ENCODE results near the gene ISM1.

The ISM1 gene

DNA sequence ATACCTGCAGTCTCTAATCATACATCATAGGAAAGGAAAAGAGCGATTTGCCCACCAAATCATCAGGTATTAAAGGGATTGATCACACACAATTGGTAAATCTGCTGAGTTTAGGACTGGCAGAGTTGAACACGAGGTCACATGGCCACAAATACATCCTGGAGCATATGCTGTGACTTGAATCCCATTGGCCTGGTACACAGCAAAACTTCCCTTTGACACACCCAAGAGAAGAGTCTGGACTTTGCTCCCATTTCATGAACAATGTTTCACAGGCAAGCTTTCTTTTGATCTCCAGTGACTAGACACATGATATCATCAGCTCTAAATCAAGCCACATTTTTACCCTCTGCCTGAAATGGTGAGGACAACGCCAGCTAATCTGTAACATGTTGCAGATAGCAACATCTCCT, 117.9 kb downstream of the ISM1 start:
- H3K36me3 ChIP-seq (ENCODE audit: control insufficient read depth in 1 of 2, insufficient read depth in 2 of 2, low read depth in 1 of 2, low read length in 2 of 2): no peaks in the 10 kb centered on the region
- H2AFZ ChIP-seq (ENCODE audit: low read depth, low read length): no peak overlapping the region
- no peak overlapping the region for H2BK5ac ChIP-seq (ENCODE audit: low read depth, low read length, poor library complexity, severe bottlenecking)
- H3K79me1 ChIP-seq (replicated peaks; ENCODE audit: low read length, poor library complexity, severe bottlenecking): no peaks in the 10 kb centered on the region
- no peak overlapping the region for H2BK15ac ChIP-seq (ENCODE audit: low read depth, poor library complexity, severe bottlenecking)
- no peaks in the 10 kb centered on the region for H3K27me3 ChIP-seq (ENCODE audit: control insufficient read depth in 1 of 2, insufficient read depth in 1 of 2, low read length in 2 of 2)
- H2BK12ac ChIP-seq (ENCODE audit: low read length in 2 of 2): no peak overlapping the region
- WGBS: 50% methylated on average over 3 of the region's 3 CpGs
- H4K8ac ChIP-seq (ENCODE audit: low read length): no peak overlapping the region
- H3K18ac ChIP-seq (ENCODE audit: low read depth in 1 of 2, low read length in 2 of 2): no peak overlapping the region
- H3K4me2 ChIP-seq (ENCODE audit: low read length, poor library complexity, severe bottlenecking): no peak overlapping the region
- H3K23ac ChIP-seq (ENCODE audit: low read length in 2 of 2): no peak overlapping the region
- no peak overlapping the region for H2AK5ac ChIP-seq (ENCODE audit: low read length, severe bottlenecking)
- H3K27ac ChIP-seq (ENCODE audit: low read length, poor library complexity, severe bottlenecking): no peak overlapping the region
- no peak overlapping the region for H3K4ac ChIP-seq (ENCODE audit: low read depth in 1 of 2, low read length in 2 of 2)
- H4K91ac ChIP-seq (ENCODE audit: low read length): no peak overlapping the region
- no peak overlapping the region for H3K9ac ChIP-seq (ENCODE audit: low read length)
- DNase-seq: no peak
- H3K4me1 ChIP-seq (ENCODE audit: control insufficient read depth, insufficient read depth, low read depth, low read length): peaks cover 6% of the 10 kb centered on the region
- H3K4me3 ChIP-seq (ENCODE audit: insufficient read depth in 1 of 2, low read depth in 1 of 2, low read length in 2 of 2): no peak overlapping the region
- H2BK120ac ChIP-seq (ENCODE audit: low read depth, low read length): no peak overlapping the region
- H3K14ac ChIP-seq (ENCODE audit: low read length in 2 of 2): no peak overlapping the region
- H3K9me3 ChIP-seq (ENCODE audit: control insufficient read depth, low read length): no peaks in the 10 kb centered on the region

- Histone ChIP-seq H3K79me1 (replicated peaks; ENCODE audit: low read length, poor library complexity, severe bottlenecking) (no peaks in the 10 kb centered on the region), H4K8ac (ENCODE audit: low read length) (no peak overlapping the region), H3K4me1 (ENCODE audit: control insufficient read depth, insufficient read depth, low read depth, low read length) (peaks cover 7% of the 10 kb centered on the region), H3K18ac (ENCODE audit: low read depth in 1 of 2, low read length in 2 of 2) (no peak overlapping the region), H2BK15ac (ENCODE audit: low read depth, poor library complexity, severe bottlenecking) (no peak overlapping the region), H2AFZ (ENCODE audit: low read depth, low read length) (no peak overlapping the region), H3K9me3 (ENCODE audit: control insufficient read depth, low read length) (no peaks in the 10 kb centered on the region), H2AK5ac (ENCODE audit: low read length, severe bottlenecking) (no peak overlapping the region), H3K9ac (ENCODE audit: low read length) (no peak overlapping the region), H3K14ac (ENCODE audit: low read length in 2 of 2) (no peak overlapping the region), H2BK120ac (ENCODE audit: low read depth, low read length) (no peak overlapping the region), H2BK5ac (ENCODE audit: low read depth, low read length, poor library complexity, severe bottlenecking) (no peak overlapping the region), H3K27me3 (ENCODE audit: control insufficient read depth in 1 of 2, insufficient read depth in 1 of 2, low read length in 2 of 2) (no peaks in the 10 kb centered on the region), H3K23ac (ENCODE audit: low read length in 2 of 2) (no peak overlapping the region), H3K4me3 (ENCODE audit: insufficient read depth in 1 of 2, low read depth in 1 of 2, low read length in 2 of 2) (no peak overlapping the region), H3K36me3 (ENCODE audit: control insufficient read depth in 1 of 2, insufficient read depth in 2 of 2, low read depth in 1 of 2, low read length in 2 of 2) (no peaks in the 10 kb centered on the region), H3K4me2 (ENCODE audit: low read length, poor library complexity, severe bottlenecking) (no peak overlapping the region), H2BK12ac (ENCODE audit: low read length in 2 of 2) (no peak overlapping the region), H3K27ac (ENCODE audit: low read length, poor library complexity, severe bottlenecking) (no peak overlapping the region), H4K91ac (ENCODE audit: low read length) (no peak overlapping the region), H3K4ac (ENCODE audit: low read depth in 1 of 2, low read length in 2 of 2) (no peak overlapping the region)
- 65% methylated on average over 2 of the region's 2 CpGs for WGBS
- DNase-seq: no peak
Measured at GRCh38 chr20:13340088-13340487, 119.0 kb downstream of the ISM1 start.

DNA sequence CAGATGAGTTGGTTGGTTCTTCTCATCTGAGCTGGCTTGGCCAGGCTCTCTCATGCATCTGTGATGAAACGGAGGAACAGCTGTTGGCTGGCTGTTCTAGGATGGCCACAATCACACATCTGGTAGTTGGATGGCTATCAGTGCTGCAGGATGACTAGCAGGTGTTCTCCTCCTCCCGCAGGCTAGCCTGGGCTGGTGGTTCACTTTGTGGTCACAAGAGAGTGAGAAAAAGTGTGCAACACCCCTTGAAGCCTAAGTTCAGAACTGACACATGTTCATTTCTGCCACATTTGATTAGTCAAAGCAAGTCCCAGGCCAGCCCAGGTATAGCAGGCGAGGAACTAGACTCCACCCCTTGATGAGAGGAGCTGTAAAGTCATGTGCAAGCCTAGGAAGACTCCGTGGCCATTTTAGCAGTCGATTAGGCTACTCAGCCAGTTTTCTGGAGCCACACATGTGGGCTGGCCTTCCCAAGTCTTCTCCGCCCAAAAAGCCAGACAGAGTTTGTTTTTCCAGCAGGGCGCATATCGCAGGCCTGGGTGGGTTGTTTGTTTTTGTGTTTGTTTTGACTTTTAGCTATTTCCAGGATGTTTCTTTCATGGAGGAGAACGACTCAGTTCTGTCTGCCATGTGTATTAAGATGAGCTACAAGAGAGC, 120.8 kb downstream of the ISM1 start:
- H2AFZ ChIP-seq (ENCODE audit: low read depth, low read length): no peak overlapping the region
- H3K4me3 ChIP-seq (ENCODE audit: insufficient read depth in 1 of 2, low read depth in 1 of 2, low read length in 2 of 2): no peak overlapping the region
- H4K8ac ChIP-seq (ENCODE audit: low read length): no peak overlapping the region
- H3K27ac ChIP-seq (ENCODE audit: low read length, poor library complexity, severe bottlenecking): no peak overlapping the region
- peaks cover 4% of the 10 kb centered on the region for H3K4me1 ChIP-seq (ENCODE audit: control insufficient read depth, insufficient read depth, low read depth, low read length)
- no peak overlapping the region for H2AK5ac ChIP-seq (ENCODE audit: low read length, severe bottlenecking)
- no peak overlapping the region for H3K18ac ChIP-seq (ENCODE audit: low read depth in 1 of 2, low read length in 2 of 2)
- H3K9ac ChIP-seq (ENCODE audit: low read length): no peak overlapping the region
- no peak overlapping the region for H2BK5ac ChIP-seq (ENCODE audit: low read depth, low read length, poor library complexity, severe bottlenecking)
- H3K27me3 ChIP-seq (ENCODE audit: control insufficient read depth in 1 of 2, insufficient read depth in 1 of 2, low read length in 2 of 2): no peaks in the 10 kb centered on the region
- 78% methylated on average over 9 of the region's 9 CpGs for WGBS
- H3K36me3 ChIP-seq (ENCODE audit: control insufficient read depth in 1 of 2, insufficient read depth in 2 of 2, low read depth in 1 of 2, low read length in 2 of 2): no peaks in the 10 kb centered on the region
- H3K4ac ChIP-seq (ENCODE audit: low read depth in 1 of 2, low read length in 2 of 2): no peak overlapping the region
- H3K14ac ChIP-seq (ENCODE audit: low read length in 2 of 2): no peak overlapping the region
- no peak overlapping the region for H3K4me2 ChIP-seq (ENCODE audit: low read length, poor library complexity, severe bottlenecking)
- H3K23ac ChIP-seq (ENCODE audit: low read length in 2 of 2): no peak overlapping the region
- DNase-seq: no peak
- H3K9me3 ChIP-seq (ENCODE audit: control insufficient read depth, low read length): no peaks in the 10 kb centered on the region
- H3K79me1 ChIP-seq (replicated peaks; ENCODE audit: low read length, poor library complexity, severe bottlenecking): no peaks in the 10 kb centered on the region
- H2BK15ac ChIP-seq (ENCODE audit: low read depth, poor library complexity, severe bottlenecking): no peak overlapping the region
- no peak overlapping the region for H2BK12ac ChIP-seq (ENCODE audit: low read length in 2 of 2)
- H4K91ac ChIP-seq (ENCODE audit: low read length): no peak overlapping the region
- no peak overlapping the region for H2BK120ac ChIP-seq (ENCODE audit: low read depth, low read length)

DNA sequence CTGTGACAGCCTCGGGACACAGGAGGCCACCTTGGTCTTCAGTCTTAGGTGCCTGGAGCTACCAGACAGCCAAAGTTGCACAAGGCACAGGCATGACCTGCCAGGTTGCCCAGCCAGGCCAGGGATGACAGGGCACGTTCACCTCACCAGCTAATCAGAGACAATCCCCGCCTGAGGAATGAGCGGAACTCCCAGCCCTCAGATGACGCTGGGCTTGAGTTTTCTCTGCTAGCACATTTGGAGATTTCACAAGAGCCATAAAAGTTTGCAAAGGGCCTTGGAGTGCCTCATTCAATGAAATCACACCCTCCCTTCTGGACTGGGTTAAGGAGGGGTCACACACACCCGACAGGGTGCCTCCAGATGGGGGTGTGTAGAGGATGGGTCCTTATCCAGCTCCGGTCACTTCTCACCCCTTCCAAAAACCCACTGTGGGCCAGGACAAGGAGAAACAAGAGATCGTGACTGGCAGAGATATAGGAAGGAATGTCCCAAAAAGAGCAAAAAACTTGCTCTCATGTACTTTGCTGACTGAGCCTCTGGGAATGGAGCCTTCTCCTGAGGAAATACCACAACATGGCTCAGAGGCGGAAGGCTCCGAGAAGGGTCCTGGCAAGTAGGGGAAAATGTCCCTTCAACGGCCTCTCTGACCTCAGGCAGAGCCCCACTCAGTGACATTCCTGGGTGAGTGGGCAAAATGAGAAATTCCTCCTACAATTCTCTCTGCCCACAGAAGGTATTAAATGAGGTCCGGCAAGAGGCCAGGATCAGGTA, 121.6 kb downstream of the ISM1 start:
- H3K4me3 ChIP-seq (ENCODE audit: insufficient read depth in 1 of 2, low read depth in 1 of 2, low read length in 2 of 2): no peak overlapping the region

More for the DNA sequence above, 121.6 kb downstream of the ISM1 start:
- H3K27me3 ChIP-seq (ENCODE audit: control insufficient read depth in 1 of 2, insufficient read depth in 1 of 2, low read length in 2 of 2): no peaks in the 10 kb centered on the region
- H2BK120ac ChIP-seq (ENCODE audit: low read depth, low read length): no peak overlapping the region
- H3K4ac ChIP-seq (ENCODE audit: low read depth in 1 of 2, low read length in 2 of 2): no peak overlapping the region
- no peak overlapping the region for H3K14ac ChIP-seq (ENCODE audit: low read length in 2 of 2)
- H3K9me3 ChIP-seq (ENCODE audit: control insufficient read depth, low read length): no peaks in the 10 kb centered on the region
- no peak overlapping the region for H3K27ac ChIP-seq (ENCODE audit: low read length, poor library complexity, severe bottlenecking)
- no peak overlapping the region for H2AK5ac ChIP-seq (ENCODE audit: low read length, severe bottlenecking)
- no peak overlapping the region for H2AFZ ChIP-seq (ENCODE audit: low read depth, low read length)
- WGBS: 76% methylated on average over 10 of the region's 12 CpGs
- no peak for DNase-seq
- H2BK12ac ChIP-seq (ENCODE audit: low read length in 2 of 2): no peak overlapping the region
- no peak overlapping the region for H4K8ac ChIP-seq (ENCODE audit: low read length)
- H4K91ac ChIP-seq (ENCODE audit: low read length): no peak overlapping the region
- no peak overlapping the region for H2BK15ac ChIP-seq (ENCODE audit: low read depth, poor library complexity, severe bottlenecking)
- H3K4me1 ChIP-seq (ENCODE audit: control insufficient read depth, insufficient read depth, low read depth, low read length): peaks cover 1% of the 10 kb centered on the region
- H3K18ac ChIP-seq (ENCODE audit: low read depth in 1 of 2, low read length in 2 of 2): no peak overlapping the region
- H3K36me3 ChIP-seq (ENCODE audit: control insufficient read depth in 1 of 2, insufficient read depth in 2 of 2, low read depth in 1 of 2, low read length in 2 of 2): no peaks in the 10 kb centered on the region
- no peak overlapping the region for H3K23ac ChIP-seq (ENCODE audit: low read length in 2 of 2)
- H3K4me2 ChIP-seq (ENCODE audit: low read length, poor library complexity, severe bottlenecking): no peak overlapping the region
- no peak overlapping the region for H3K9ac ChIP-seq (ENCODE audit: low read length)
- H3K79me1 ChIP-seq (replicated peaks; ENCODE audit: low read length, poor library complexity, severe bottlenecking): no peaks in the 10 kb centered on the region
- H2BK5ac ChIP-seq (ENCODE audit: low read depth, low read length, poor library complexity, severe bottlenecking): no peak overlapping the region
